HG03354 (cell line): Measurements from ENCODE around the gene TNKS2.

Experiments
- ATAC-seq: cut with Tn5 transposase; IDR thresholded peaks from one replicate; pipeline ENCODE4 v1.9.1; 2021; ENCODE audit warnings: mild to moderate bottlenecking; ENCODE audit not compliant: unreplicated experiment, poor library complexity, severe bottlenecking

Gene TNKS2

GRCh38 chr10:91901784-91902677 is 103.8 kb downstream of the TNKS2 start:
- ATAC-seq: no peak

GRCh38 chr10:91907033-91907594 is 108.9 kb downstream of the TNKS2 start:
- no peak for ATAC-seq

GRCh38 chr10:91907914-91908336 is 109.7 kb downstream of the TNKS2 start:
- ATAC-seq: peak; percentile 32

- peak; percentile 90 for ATAC-seq
Measured at GRCh38 chr10:91908337-91909116, 110.3 kb downstream of the TNKS2 start.

- no peak for ATAC-seq
Measured at GRCh38 chr10:91909117-91909677, 111.0 kb downstream of the TNKS2 start, which contains the start of gene FGFBP3. Gene FGFBP3, minus strand, starts transcription at chr10:91909486. Its CDS starts 517 bp downstream, at chr10:91908969.

GRCh38 chr10:91910467-91910866 is 112.2 kb downstream of the TNKS2 start:
- ATAC-seq: no peak
